Osteoblast (primary cell): Measurements from ENCODE around the gene NOP14. TPM values are rescaled to one million over a fixed set of nuclear protein-coding genes. Genes with fewer than 3 reads are reported as not detected.

Source experiments
- DNase-seq: peaks from one replicate; pipeline ENCODE4 v3.0.0; 2011; ENCODE audit warnings: low spot score, mixed read lengths; ENCODE audit not compliant: insufficient read length; ENCODE audit errors: missing footprints
- H2AFZ ChIP-seq: 2 replicates; pipeline ENCODE4 v1.6.0; 2011; ENCODE audit warnings: mild to moderate bottlenecking, low read length
- H3K27ac ChIP-seq: 2 replicates; pipeline ENCODE4 v1.5.1; 2011; ENCODE audit warnings: mild to moderate bottlenecking, low read depth, low read length, moderate library complexity
- H3K27me3 ChIP-seq: 2 replicates; pipeline ENCODE4 v1.6.0; 2012; ENCODE audit warnings: mild to moderate bottlenecking, control low read depth, inconsistent platforms, low read length, moderate library complexity; ENCODE audit not compliant: insufficient read depth
- H3K36me3 ChIP-seq: 2 replicates; pipeline ENCODE4 v1.5.1; 2011; ENCODE audit warnings: mild to moderate bottlenecking, low read length, control low read depth, moderate library complexity; ENCODE audit not compliant: insufficient read depth
- H3K4me1 ChIP-seq: 2 replicates; pipeline ENCODE4 v1.5.1; 2011; ENCODE audit warnings: mild to moderate bottlenecking, low read length, control low read depth, moderate library complexity; ENCODE audit not compliant: insufficient read depth
- H3K4me2 ChIP-seq: 2 replicates; pipeline ENCODE4 v1.6.0; 2011; ENCODE audit warnings: mild to moderate bottlenecking, low read length; ENCODE audit not compliant: insufficient read depth
- H3K4me3 ChIP-seq: fragments of 200-600 bp; sonication (generic); 3 replicates; pipeline ENCODE4 v1.5.1; 2012; ENCODE audit warnings: mild to moderate bottlenecking, low read length, inconsistent platforms; ENCODE audit not compliant: insufficient read depth
- H3K79me2 ChIP-seq: 2 replicates; pipeline ENCODE4 v1.6.0; 2012; ENCODE audit warnings: mild to moderate bottlenecking, low read length, control low read depth, inconsistent platforms; ENCODE audit not compliant: insufficient read depth
- H3K9me3 ChIP-seq: 2 replicates; pipeline ENCODE4 v1.5.1; 2011; ENCODE audit warnings: low read depth, low read length, control low read depth
- H4K20me1 ChIP-seq: 2 replicates; pipeline ENCODE4 v1.6.0; 2012; ENCODE audit warnings: mild to moderate bottlenecking, low read length, control low read depth; ENCODE audit not compliant: insufficient read depth
- CTCF ChIP-seq: IDR thresholded peaks from 2 replicates; pipeline ENCODE4 v1.5.1; 2011; ENCODE audit warnings: mild to moderate bottlenecking, low read depth, low read length, moderate library complexity; ENCODE audit errors: extremely low read depth
- total RNA-seq: library from RNA; depleted of rRNA; stranded (reverse); fragments of >200 nt; gene quantifications from 2 replicates; pipeline ENCODE4 v1.2.3, GENCODE V29; 2012

NOP14 gene
- total RNA-seq, 1 donor: 30.0 TPM

- H3K27ac ChIP-seq: no peak overlapping the region
- peaks cover 9% of the 10 kb centered on the region for H4K20me1 ChIP-seq
- no peak for TF ChIP-seq CTCF
- H3K36me3 ChIP-seq: peaks cover 92% of the 10 kb centered on the region
- no peaks in the 10 kb centered on the region for H3K9me3 ChIP-seq
- H3K4me2 ChIP-seq: no peak overlapping the region
- DNase-seq: peak; percentile 72
- peaks cover 8% of the 10 kb centered on the region for H3K79me2 ChIP-seq
- no peak overlapping the region for H3K4me3 ChIP-seq
- no peaks in the 10 kb centered on the region for H3K4me1 ChIP-seq
- H3K27me3 ChIP-seq: no peaks in the 10 kb centered on the region
- no peak overlapping the region for H2AFZ ChIP-seq
These were observed 20.5 kb downstream of the NOP14 start for GRCh38 chr4:2942532-2943363.

- H3K4me3 ChIP-seq: no peak overlapping the region
- peaks cover 8% of the 10 kb centered on the region for H3K79me2 ChIP-seq
- H2AFZ ChIP-seq: no peak overlapping the region
- H4K20me1 ChIP-seq: peaks cover 15% of the 10 kb centered on the region
- H3K27ac ChIP-seq: no peak overlapping the region
- DNase-seq: peak; percentile 46
- peaks cover 92% of the 10 kb centered on the region for H3K36me3 ChIP-seq
- H3K9me3 ChIP-seq: no peaks in the 10 kb centered on the region
- no peak for TF ChIP-seq CTCF
- no peaks in the 10 kb centered on the region for H3K27me3 ChIP-seq
- H3K4me2 ChIP-seq: no peak overlapping the region
- peaks cover 7% of the 10 kb centered on the region for H3K4me1 ChIP-seq
These were observed 21.1 kb downstream of the NOP14 start for GRCh38 chr4:2942037-2942531.

DNA sequence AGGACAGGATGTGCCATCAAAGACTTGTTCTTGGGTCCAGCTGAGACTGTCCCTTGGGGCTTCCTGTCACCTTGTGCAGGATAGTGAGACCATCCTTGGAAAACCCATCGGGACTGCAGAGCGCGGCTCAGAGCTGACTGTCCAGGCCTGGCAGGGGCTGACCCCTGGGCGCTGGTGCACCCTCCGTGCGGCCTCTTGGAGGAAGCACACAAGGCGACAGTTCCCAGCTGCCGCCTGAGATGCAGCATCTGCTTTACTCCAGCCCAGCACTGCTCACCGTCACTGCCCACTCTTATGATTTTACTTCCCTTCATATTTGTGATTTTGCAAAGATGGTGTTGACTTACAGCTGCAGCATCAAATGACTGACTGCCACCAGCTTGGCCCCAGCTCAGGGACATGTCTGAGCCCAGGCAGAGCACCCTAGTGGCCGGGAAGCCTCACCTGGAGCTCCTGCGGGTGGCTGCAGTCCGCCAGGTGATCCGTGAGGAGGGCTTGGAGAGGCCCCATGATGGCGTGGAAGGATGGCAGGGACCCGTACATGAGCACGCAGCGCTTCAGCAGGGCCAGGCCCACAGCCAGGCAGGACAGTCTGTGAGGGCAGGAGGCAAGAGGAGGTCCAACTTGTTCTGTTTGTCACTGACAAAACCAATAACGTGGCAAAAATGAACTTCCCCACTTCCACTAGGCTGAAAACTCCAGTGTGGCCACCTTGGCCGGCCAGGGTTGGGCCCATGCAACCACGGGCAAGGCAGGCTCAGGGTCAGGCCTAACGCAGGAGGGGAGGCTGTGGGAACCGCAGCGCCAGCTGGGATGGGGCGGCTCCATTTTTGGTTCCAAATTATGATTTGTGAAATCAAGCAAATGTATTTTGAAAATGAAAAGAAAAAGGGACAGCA lies 21.8 kb downstream of the NOP14 start:
- Histone ChIP-seq H3K9me3 (no peaks in the 10 kb centered on the region), H3K4me1 (peaks cover 13% of the 10 kb centered on the region), H3K4me2 (no peak overlapping the region), H3K4me3 (no peak overlapping the region), H3K27me3 (no peaks in the 10 kb centered on the region), H4K20me1 (peaks cover 20% of the 10 kb centered on the region), H3K27ac (no peak overlapping the region), H3K36me3 (peaks cover 85% of the 10 kb centered on the region), H2AFZ (no peak overlapping the region), H3K79me2 (peaks cover 8% of the 10 kb centered on the region)
- DNase-seq: peak; percentile 70
- TF ChIP-seq CTCF: no peak
